Measurements from ENCODE around the gene HOXB5.

DNA sequence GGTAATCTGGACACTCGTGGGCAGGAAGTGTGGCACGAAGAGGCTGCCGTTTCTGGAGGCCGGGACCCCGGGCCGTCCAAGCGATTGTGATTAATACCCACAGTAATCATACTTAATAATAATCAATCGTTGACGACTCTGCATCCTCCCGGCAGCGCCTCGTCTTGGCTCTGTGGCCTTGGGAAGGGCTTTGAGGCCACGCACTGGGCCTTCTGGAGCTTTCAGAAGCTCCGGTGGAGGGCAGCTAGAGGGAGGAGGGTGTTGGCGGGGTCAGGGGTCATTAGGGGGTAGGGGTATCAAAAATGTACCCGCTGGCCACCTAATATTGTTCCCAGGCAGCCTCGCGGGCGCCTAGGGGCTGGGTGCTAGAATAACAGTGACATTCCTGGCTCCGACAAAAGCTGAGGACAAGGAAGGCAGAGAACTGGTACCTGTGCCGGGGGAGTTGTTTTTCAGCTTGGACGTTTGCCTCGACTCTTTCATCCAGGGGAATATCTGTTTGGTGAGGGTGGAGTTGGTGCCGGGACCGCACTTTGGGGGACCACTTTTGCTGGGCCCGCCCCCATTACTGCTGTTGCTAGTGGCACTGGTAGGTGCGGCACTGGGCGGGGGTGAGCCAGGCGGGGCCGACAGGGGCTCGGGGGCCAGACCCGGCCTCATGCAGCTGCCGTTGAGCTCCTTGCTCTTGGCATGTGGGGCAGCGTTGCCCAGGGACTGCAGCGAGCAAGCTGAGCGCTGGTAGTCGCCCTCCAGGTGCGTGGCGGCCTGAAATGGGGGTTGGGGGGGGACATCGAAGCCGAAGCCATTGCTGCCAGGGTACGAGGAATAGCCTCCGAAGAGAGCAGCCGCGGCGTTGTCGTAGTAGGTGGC, 41.7 kb downstream of the HOXB5 start:
- TF ChIP-seq, protein P1, sequence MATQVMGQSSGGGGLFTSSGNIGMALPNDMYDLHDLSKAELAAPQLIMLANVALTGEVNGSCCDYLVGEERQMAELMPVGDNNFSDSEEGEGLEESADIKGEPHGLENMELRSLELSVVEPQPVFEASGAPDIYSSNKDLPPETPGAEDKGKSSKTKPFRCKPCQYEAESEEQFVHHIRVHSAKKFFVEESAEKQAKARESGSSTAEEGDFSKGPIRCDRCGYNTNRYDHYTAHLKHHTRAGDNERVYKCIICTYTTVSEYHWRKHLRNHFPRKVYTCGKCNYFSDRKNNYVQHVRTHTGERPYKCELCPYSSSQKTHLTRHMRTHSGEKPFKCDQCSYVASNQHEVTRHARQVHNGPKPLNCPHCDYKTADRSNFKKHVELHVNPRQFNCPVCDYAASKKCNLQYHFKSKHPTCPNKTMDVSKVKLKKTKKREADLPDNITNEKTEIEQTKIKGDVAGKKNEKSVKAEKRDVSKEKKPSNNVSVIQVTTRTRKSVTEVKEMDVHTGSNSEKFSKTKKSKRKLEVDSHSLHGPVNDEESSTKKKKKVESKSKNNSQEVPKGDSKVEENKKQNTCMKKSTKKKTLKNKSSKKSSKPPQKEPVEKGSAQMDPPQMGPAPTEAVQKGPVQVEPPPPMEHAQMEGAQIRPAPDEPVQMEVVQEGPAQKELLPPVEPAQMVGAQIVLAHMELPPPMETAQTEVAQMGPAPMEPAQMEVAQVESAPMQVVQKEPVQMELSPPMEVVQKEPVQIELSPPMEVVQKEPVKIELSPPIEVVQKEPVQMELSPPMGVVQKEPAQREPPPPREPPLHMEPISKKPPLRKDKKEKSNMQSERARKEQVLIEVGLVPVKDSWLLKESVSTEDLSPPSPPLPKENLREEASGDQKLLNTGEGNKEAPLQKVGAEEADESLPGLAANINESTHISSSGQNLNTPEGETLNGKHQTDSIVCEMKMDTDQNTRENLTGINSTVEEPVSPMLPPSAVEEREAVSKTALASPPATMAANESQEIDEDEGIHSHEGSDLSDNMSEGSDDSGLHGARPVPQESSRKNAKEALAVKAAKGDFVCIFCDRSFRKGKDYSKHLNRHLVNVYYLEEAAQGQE (IDR thresholded peaks at IDR 0.05; ENCODE audit: insufficient read depth in 1 of 2, low read depth in 2 of 2, low read length in 2 of 2): no peak
- TF ChIP-seq TAF1 (IDR thresholded peaks at IDR 0.05; ENCODE audit: borderline replicate concordance, insufficient read depth, low read length): no peak

Data from PFSK-1 (cell line).